Measurements from ENCODE around the gene CCDC158. TPM values are rescaled to one million over a fixed set of nuclear protein-coding genes. Genes with fewer than 3 reads are reported as not detected.

Gene CCDC158
- polyA plus RNA-seq, 2 of the 4 experiments (the other 2 are of a cell fraction) = 0.06 TPM; not detected in 1

GRCh38 chr4:76354517-76355473 is 66.1 kb downstream of the CCDC158 start:
- ChIA-PET CTCF (interaction anchor here (0.6 to 0.7 kb wide), 3 partner anchors 17 to 33 kb away, joined by 3 read pairs; no protein-coding TSS in a partner anchor), POLR2A (no interaction called here)
- ATAC-seq (no peak), DNase-seq (ENCODE audit: low read depth in 1 of 2, low spot score in 1 of 2) (no peak), FAIRE-seq (no peak)
- Histone ChIP-seq H3K4me1 (no peaks in the 10 kb centered on the region), H3K9me3 (no peaks in the 10 kb centered on the region; the same call in 1 of the 3 replicates), H3K4me3 (no peak overlapping the region), H3K4me2 (no peak overlapping the region), H3K27ac (no peak overlapping the region)
- WGBS (ENCODE audit: missing lambda C conversion rate) = 43% methylated on average over 9 of the region's 9 CpGs
- TF ChIP-seq E2F6 (IDR thresholded peaks at IDR 0.05; ENCODE audit: borderline replicate concordance, low read depth) (no peak), MAFK (IDR thresholded peaks at IDR 0.05; ENCODE audit: partially characterized antibody) (peak; percentile 54)

GRCh38 chr4:76342803-76343202 is 78.1 kb downstream of the CCDC158 start:
- TF ChIP-seq HOXB13 (CRISPR knock-in tag; IDR thresholded peaks at IDR 0.05; ENCODE audit: low read depth) (no peak), SREBF2 (IDR thresholded peaks at IDR 0.05) (no peak), MAZ (IDR thresholded peaks at IDR 0.05; ENCODE audit: borderline replicate concordance, low read depth, low read length) (no peak), RFX5 (IDR thresholded peaks at IDR 0.05) (no peak)
- no peak for ATAC-seq
- no peak for FAIRE-seq
- H3K4me2 ChIP-seq = no peak overlapping the region
- 26% methylated on average over 2 of the region's 2 CpGs for WGBS (ENCODE audit: missing lambda C conversion rate)
- DNase-seq (ENCODE audit: low read depth in 1 of 2, low spot score in 1 of 2) = no peak
- H3K4me3 ChIP-seq = no peak overlapping the region
- ChIA-PET POLR2A (no interaction called here), CTCF (interaction anchor here (0.8 to 2.0 kb wide), 2 partner anchors 28 to 163 kb away, joined by 3 to 4 read pairs; no protein-coding TSS in a partner anchor)
- no peaks in the 10 kb centered on the region for H3K9me3 ChIP-seq
- no peak overlapping the region for H3K27ac ChIP-seq
- H3K4me1 ChIP-seq = no peaks in the 10 kb centered on the region

GRCh38 chr4:76342191-76342590 is 78.8 kb downstream of the CCDC158 start:
- H3K9me3 ChIP-seq = no peaks in the 10 kb centered on the region
- H3K4me1 ChIP-seq = no peaks in the 10 kb centered on the region
- no peak for DNase-seq (ENCODE audit: low read depth in 1 of 2, low spot score in 1 of 2)
- POLR2A ChIA-PET = no interaction called here
- CTCF ChIA-PET = interaction anchor here (0.8 to 2.0 kb wide), 2 partner anchors 27 to 162 kb away, joined by 3 to 4 read pairs; no protein-coding TSS in a partner anchor
- no peak overlapping the region for H3K27ac ChIP-seq
- ATAC-seq = no peak
- WGBS (ENCODE audit: missing lambda C conversion rate) = 74% methylated on average over 1 of the region's 1 CpG
- no peak for TF ChIP-seq FOSB (CRISPR knock-in tag; IDR thresholded peaks at IDR 0.05)
- TF ChIP-seq POLR2AphosphoS2 (conservative IDR thresholded peaks at IDR 0.05; ENCODE audit: low read length) = no peak
- TF ChIP-seq CHD4 (IDR thresholded peaks at IDR 0.05; ENCODE audit: borderline replicate concordance) = no peak
- TF ChIP-seq ESRRA (IDR thresholded peaks at IDR 0.05; ENCODE audit: borderline replicate concordance, low read length) = no peak
- no peak for TF ChIP-seq SMC3 (IDR thresholded peaks at IDR 0.05)
- TF ChIP-seq BCL3 (IDR thresholded peaks at IDR 0.05) = no peak
- TF ChIP-seq EHMT2 (IDR thresholded peaks at IDR 0.05; ENCODE audit: low read depth) = no peak
- TF ChIP-seq MAFK (IDR thresholded peaks at IDR 0.05; ENCODE audit: partially characterized antibody) = no peak
- TF ChIP-seq CHD2 (IDR thresholded peaks at IDR 0.05; ENCODE audit: low read length, partially characterized antibody) = no peak
- FAIRE-seq = no peak
- no peak overlapping the region for H3K4me3 ChIP-seq
- H3K4me2 ChIP-seq = no peak overlapping the region

- FAIRE-seq = no peak
Measured at GRCh38 chr4:76341063-76341462, 79.9 kb downstream of the CCDC158 start.

More at GRCh38 chr4:76341063-76341462, 79.9 kb downstream of the CCDC158 start:
- Histone ChIP-seq H3K27ac (no peak overlapping the region), H3K4me1 (no peaks in the 10 kb centered on the region), H3K9me3 (no peaks in the 10 kb centered on the region), H3K4me3 (no peak overlapping the region), H3K4me2 (no peak overlapping the region)
- DNase-seq (ENCODE audit: low read depth in 1 of 2, low spot score in 1 of 2) (no peak), ATAC-seq (no peak)
- ChIA-PET CTCF (no interaction called here), POLR2A (no interaction called here)
- TF ChIP-seq FOXS1 (CRISPR knock-in tag; IDR thresholded peaks at IDR 0.05) (no peak), FOSL2 (IDR thresholded peaks at IDR 0.05) (no peak), FOSL2 (CRISPR knock-in tag; IDR thresholded peaks at IDR 0.05) (peak; percentile 38; the same call in 1 of the 2 replicates), BHLHE40 (IDR thresholded peaks at IDR 0.05; ENCODE audit: low read depth, low read length) (no peak), EHMT2 (IDR thresholded peaks at IDR 0.05; ENCODE audit: low read depth) (no peak), HOXA7 (CRISPR knock-in tag; IDR thresholded peaks at IDR 0.05) (no peak)

All from A549 (cell line).